ENCODE data around the gene EIF3B.
A peak's percentile ranks its signal among the peaks of the same experiment; 100 is the strongest.
"Not testable (repeated sequence)": the region's sequence is repeated elsewhere in the genome, so short reads cannot be mapped to it uniquely, and the experiment has no call there.

Gene EIF3B

DNA sequence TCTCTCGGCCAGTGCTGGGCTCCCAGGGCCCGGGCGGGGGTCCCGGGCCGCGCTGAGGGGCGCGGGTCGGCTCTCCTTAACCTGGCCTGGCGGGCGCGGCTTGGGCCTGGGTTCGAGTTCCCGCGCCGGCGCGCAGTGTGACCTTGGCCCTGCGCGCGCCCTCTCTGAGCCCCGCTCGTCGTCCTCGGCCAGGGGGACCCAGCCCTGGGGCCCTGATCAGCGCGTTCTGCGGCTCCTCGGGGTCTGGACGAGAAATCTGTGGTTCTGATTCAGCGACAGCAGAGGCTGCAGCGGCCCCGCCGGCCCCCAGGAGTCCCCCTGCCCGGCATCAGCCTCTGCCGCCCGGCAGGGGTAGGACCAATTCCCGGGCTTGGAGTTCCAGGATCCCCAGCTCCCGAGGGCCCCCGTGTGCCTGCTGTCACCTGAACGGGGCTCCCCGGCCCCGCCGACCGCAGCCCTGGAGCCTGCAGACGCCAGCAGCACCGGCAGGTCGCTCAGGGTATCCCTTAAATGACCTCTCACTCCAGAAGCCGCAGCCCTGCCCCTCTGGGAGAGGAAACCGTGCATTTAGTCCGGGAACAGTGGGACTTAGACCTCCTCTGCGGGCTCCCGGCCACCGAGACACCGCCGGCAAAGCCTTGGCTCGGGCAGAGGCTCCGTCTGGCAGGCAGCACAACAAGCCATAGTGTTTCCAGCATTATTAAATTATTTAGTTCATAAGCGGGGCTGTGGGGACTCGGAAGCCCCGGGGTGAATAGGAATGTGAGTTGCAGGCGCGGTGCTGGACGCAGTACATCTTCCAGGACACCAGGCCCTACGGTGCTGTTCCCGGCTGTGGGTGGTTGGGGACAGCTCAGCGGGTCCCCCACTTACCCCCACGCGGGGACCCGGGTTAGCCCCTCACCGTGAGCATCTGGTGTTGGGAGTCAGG is 49.4 kb downstream of the EIF3B start:
- DNase-seq = no peak

DNA sequence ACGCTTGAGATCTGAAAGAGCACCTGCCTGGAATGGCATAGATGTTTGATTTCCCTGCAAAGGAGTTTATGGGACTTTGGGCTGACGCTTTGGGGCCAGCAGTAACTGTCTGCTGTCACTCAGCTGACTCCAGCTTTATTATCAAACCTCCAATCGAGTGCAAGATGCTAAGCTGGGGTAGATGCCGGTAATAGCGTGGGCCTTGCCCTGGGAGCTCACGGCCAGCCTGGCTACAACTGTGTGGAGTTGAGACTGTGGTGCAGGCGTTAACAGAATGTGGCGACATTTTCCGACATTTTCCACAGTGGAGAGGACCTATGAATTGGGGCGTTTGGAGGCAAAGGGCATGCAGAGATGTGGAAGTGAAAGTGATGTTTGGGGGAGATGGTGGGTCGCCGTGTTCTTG is 50.1 kb downstream of the EIF3B start:
- no peak for DNase-seq

DNA sequence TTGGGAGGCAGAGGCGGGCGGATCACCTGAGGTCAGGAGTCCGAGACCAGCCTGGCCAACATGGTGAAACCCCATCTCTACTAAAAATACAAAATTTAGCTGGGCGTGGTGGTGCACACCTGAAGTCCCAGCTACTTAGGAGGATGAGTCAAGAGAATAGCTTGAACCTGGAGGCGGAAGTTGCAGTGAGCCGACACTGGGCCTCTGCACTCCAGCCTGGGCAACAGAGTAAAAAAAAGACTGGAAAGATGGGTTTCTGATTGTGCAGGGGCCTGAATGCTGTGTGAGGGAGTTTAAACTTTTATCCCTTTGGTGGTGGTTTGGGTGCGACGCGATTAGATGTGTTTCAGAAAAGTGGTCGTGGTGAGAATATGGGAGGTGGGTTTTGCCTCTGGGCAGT is 50.6 kb downstream of the EIF3B start:
- no peak for DNase-seq

DNA sequence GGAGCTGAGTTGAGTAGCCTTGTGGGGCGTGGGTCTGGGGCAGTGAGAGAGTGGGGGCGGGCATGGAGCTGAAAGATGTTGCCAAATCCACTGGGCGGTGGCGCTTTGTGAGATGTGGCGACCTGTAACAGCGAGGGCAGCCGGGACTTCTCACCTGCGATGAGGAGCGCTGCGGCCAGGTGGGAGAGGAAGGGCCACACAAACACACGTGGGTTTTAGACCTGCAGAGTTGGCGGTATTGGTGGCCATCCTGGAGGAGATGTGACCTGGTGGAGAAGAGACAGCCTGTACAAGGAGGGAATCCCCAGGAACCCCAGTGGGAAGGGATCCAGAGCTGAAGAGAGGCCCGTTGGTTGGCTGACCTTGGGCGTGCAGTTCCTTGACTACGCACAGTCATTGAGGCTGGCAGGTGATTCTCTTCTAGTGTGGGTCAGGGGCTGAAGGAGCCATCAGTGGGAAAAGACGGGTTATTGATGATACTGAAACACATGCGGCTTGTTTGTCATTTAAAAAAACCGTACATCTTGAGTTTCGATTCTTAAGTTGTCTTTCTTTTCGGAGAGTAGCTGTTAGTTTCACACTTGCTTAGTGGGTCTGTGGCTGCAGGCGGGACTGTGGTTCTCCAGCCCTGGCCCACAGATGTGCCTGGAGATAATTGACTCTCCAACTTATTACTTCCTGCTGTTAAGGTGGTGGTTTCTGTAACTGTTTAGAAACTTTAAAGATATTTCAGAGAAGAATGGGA is 51.1 kb downstream of the EIF3B start:
- peak; percentile 70 for DNase-seq

DNA sequence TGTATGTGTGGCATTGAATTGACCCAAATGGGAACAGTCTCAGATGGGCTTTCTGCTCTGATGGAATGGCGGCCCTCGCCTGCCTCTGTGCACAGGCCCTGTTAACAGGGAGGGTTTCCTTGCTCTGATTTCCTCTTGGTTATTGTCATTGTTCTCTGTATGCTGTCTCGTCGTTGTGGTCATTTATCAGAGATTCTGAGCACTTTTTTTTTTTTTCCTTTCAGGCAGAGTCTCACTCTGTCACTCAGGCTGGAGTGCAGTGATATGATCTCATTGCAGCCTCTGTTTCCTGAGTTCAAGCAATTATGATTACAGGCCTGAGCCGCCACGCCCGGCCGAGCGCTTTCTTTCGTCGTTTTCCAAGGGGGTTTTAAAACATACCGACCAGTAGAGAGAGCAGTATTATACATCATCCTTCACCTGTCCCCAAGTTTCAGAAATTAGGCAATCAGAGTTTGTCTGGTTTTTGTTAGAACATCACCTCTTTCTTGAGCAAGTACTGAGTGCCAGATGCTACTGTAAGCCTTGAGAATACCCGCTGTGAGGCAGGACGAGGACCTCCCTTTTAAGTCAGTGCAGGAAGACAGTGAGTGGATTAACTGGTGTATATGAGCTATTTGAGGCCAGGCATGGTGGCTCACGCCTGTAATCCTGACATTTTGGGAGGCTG is 55.3 kb downstream of the EIF3B start:
- no peak for DNase-seq

DNA sequence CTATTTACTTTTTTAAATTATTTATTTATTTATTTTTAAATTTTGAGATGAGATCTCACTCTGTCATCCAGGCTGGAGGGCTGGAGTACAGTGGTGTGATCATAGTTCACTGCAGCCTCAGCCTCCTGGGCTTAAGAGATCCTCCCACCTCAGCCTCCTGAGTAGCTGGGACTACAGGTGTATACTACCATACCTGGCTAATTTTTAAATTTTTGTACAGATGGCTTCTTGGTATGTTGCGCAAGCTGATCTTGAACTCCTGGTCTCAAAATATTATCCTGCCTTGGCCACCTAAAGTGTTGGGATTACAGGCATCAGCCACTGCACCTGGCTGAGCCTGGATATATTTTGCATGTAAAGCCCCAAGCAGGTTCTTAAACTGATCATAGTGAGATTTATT is 56.4 kb downstream of the EIF3B start:
- DNase-seq = no peak

DNA sequence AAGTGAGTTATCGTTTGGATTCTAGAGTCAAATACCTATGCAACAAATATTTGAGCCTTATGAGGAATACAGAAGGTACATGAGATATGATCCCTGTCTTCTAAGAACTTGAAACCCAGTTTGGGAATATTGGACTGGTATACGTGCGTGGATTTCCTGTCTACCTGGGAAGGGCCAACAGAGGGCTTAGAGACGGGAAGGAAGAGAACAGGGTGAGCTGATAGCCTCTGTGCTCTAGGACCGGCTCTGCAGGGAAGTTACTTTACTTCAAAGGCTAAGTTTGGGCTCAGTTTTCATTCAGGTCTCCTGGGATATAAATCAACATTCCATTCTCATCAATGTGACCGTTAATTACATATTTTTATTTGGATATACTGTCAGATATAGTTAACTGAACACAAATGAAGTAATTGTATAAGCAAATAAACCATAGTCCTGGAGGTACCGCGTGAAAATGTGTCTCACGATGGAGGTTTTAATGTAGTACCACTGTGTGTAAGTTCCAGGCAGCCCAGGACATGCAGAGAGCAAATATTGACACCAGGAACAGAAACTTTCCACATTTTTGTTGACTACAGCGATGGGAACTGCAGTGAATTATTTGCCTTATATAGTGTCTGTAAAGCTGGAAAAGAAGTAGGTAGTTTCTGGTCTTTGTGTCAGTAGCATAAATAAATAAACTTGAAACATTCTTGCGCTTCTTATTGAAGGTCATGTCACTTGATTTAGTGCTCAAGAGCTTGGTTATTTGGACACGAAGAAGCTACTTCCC is 57.4 kb downstream of the EIF3B start:
- no peak for DNase-seq

DNA sequence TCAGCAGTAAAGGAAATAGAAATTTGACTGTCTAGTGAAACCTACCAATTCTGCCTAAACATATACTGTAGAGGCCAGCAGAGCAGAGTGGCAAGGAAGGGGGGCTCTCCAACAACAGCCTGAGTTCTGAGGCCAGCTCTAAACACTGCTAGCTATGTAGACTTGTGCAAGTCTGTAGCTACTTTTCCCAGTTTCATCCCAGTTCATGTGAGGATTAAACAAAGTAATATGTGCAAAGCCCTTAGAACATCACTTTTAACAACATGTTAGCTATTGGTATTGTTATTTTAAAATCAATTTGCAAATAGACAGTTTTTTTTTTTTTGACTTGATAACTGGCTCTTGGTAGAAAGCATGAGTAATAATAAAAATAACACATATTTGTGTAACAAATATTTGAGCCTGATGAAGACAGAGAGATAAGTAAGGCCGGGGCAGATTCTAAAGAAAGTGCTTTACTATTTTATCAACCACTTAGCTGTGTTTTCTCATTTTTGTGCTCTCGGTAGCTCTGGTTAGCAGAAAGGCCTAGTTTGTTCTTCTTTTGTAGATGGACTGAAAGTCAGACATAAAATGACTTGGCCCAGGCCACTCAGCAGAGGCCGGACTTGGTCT is 58.1 kb downstream of the EIF3B start:
- no peak for DNase-seq

DNA sequence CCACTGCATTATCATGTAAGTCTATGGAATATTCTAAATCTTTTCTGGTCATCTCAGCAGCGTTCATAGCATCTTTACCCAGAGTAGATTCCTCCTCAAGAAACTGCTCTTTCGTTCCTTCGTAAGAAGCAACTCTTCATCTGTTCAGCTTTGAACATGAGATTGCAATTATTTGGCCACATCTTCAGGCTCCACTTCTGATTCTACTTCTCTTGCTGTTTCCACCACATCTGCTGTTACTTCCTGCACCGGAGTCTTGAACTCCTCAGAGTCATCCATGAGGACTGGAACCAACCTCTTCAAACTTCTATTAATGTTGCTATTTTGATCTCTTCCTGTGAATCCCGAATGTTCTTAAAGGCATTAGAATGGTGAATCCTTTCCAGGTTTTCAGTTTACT is 61.4 kb downstream of the EIF3B start:
- DNase-seq = no peak

DNA sequence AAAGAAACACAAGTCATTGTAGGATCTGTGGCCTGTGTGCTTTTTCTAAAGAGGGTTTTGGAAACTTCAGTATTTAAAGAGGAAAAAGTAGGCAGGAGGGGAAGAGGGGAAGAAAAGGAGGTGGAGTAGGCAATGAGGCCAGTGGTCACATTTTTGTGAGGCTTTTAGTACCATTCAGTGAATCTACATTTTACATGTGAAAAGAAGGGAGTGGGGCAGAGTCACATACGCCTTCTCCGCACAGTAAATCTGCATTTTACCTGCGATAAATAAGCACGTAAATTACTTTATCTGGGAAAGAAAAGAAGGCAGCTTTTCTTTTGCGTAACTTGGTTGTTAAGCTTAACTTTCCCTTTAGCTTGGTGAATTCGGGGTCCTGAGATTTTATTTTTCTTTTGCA is 62.0 kb downstream of the EIF3B start:
- no peak for DNase-seq

DNA sequence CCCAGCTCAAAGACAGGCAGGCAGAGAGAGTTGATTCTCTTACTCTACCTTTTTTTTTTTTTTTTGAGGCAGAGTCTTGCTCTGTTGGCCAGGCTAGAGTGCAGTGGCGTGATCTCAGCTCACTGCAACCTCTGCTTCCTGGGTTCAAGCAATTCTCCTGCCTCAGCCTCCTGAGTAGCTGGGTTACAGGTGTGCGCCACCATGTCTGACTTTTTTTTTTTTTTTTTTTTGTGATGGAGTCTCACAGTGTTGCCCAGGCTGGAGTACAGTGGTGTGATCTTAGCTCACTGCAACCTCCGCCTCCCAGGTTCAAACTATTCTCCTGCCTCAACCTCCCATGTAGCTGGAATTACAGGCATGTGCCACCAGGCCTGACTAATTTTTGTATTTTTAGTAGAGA is 62.6 kb downstream of the EIF3B start:
- not testable (repeated sequence) for DNase-seq

DNA sequence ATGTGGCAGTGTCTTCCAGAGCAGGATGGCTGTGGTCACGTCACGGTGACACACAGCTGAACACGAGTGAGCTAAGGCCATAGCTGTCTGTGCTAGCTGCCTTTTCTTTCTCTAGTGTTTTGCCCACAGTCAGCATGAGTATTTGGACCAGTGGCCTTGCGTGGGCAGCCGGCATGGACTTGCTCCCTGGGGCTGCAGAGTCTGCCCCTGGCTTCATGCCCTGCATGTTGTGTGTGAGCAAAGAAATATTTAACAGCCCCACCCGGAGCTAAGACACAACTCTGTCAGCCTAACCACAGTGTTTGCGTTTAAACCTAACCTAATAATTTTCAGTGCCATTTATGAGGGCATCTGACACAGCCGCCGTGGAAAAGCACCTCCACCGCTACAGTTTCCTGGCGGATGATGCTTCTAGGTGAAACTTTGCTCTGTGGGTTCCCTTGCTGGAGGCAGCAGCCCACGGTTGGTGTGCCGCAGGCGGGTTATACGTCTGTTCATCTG is 63.4 kb downstream of the EIF3B start:
- peak; percentile 62 for DNase-seq

DNA sequence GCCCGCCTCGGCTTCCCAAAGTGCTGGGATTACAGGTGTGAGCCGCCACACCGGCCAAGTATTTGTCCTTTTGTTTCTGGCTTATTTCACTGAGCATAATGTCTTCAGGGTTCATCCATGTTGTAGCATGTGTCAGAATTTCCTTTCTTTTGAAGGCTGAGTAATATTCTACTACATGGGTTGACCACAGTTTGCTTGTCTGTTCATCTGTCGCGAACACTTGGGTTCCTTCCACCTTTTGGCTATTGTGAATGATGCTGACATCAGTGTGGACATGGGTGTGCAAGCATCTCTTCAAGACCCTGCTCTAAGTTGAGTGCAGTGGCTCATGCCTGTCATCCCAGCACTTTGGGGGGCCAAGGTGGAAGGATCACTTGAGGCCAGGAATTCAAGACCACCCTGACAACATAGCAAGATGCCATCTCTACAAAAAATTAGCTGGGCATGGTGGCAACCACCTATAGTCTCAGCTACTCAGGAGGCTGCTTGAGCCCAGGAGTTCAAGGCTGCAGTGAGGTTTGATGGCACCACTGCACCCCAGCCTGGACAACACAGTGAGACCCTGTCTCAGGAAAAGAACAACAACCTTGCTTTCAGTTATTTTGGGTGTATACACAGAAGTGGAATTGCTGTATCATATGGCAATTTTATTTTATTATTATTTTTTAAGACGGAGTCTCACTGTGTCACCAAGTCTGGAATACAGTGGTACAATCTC is 65.7 kb downstream of the EIF3B start:
- DNase-seq = no peak

DNA sequence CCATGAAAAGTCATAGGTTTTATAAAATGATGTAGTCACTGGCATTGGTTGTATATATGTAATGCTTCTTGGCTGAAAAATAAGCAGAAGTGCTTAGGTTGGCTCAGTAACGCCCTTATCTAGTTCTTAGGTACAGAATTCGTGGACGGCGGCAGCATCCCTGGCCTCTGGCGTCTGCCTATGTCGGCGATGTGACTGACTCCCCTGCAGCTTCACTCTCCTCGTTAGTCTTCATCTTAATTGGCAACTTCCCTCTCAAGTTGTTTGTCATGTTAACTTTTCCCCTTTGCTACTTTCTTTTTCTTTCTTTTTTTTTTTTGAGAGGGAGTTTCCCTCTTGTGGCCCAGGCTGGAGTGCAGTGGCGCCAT is 67.3 kb downstream of the EIF3B start:
- no peak for DNase-seq

DNA sequence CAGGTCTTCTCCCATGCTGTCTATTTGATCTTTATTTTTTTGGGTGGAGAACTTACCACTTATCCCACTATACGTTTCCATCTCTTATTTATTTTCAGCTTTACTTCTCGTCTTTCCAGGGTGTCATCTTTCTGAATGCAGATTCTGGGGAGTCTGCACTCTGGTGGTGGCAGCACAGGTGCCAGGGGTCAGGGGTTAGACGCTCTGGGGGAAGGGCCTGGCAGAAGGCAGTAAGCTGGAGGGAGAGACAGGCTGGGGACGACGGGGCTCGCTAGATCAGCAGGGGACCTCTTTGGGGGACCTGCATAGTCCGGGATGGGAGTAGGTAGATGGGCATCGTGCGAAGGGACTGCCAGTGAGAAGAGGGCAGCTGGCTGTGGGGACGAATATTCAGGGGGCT is 71.1 kb downstream of the EIF3B start:
- no peak for DNase-seq

All from CD4-positive, alpha-beta T cell treated with Interleukin-15 for 1 hour (primary cell).